ELR (cell line): ENCODE data around the gene AKT3.

Experiments
- DNase-seq: peaks from one replicate; pipeline ENCODE4 v3.0.0-alpha.2; 2015; ENCODE audit warnings: low read depth

The AKT3 gene

GRCh38 chr1:243553090-243553489, 297.0 kb downstream of the AKT3 start:
- no peak for DNase-seq

GRCh38 chr1:243550276-243550675, 299.8 kb downstream of the AKT3 start:
- peak; percentile 62 for DNase-seq

GRCh38 chr1:243549791-243550190, 300.3 kb downstream of the AKT3 start:
- DNase-seq = no peak

- DNase-seq = peak; percentile 86
Observed at GRCh38 chr1:243549108-243549507, 300.9 kb downstream of the AKT3 start.

- no peak for DNase-seq
Observed at GRCh38 chr1:243548516-243548915, 301.5 kb downstream of the AKT3 start.

- no peak for DNase-seq
Observed at GRCh38 chr1:243547891-243548290, 302.2 kb downstream of the AKT3 start.

- DNase-seq = no peak
Observed at GRCh38 chr1:243546457-243546856, 303.6 kb downstream of the AKT3 start.

GRCh38 chr1:243543501-243543900, 306.5 kb downstream of the AKT3 start:
- no peak for DNase-seq

- no peak for DNase-seq
Observed at GRCh38 chr1:243542739-243543415, 307.2 kb downstream of the AKT3 start.

- DNase-seq = no peak
Observed at GRCh38 chr1:243539636-243540035, 310.4 kb downstream of the AKT3 start.

GRCh38 chr1:243535014-243535413, 315.0 kb downstream of the AKT3 start:
- DNase-seq = no peak

GRCh38 chr1:243529512-243529911, 320.5 kb downstream of the AKT3 start:
- no peak for DNase-seq

GRCh38 chr1:243528459-243529121, 321.5 kb downstream of the AKT3 start:
- no peak for DNase-seq

GRCh38 chr1:243526180-243526579, 323.9 kb downstream of the AKT3 start:
- no peak for DNase-seq

GRCh38 chr1:243525085-243525487, 325.0 kb downstream of the AKT3 start:
- DNase-seq = peak; percentile 84

- no peak for DNase-seq
Observed at GRCh38 chr1:243523766-243524165, 326.3 kb downstream of the AKT3 start.

GRCh38 chr1:243520831-243521230, 329.2 kb downstream of the AKT3 start:
- DNase-seq = no peak

- no peak for DNase-seq
Observed at GRCh38 chr1:243514927-243515326, 335.1 kb downstream of the AKT3 start.

GRCh38 chr1:243513726-243514491, 336.1 kb downstream of the AKT3 start:
- peak; percentile 78 for DNase-seq

GRCh38 chr1:243510928-243511327, 339.1 kb downstream of the AKT3 start:
- no peak for DNase-seq

- DNase-seq = no peak
Observed at GRCh38 chr1:243508943-243509342, 341.1 kb downstream of the AKT3 start.

- no peak for DNase-seq
Observed at GRCh38 chr1:243508303-243508713, 341.7 kb downstream of the AKT3 start.

GRCh38 chr1:243507672-243508302, 342.3 kb downstream of the AKT3 start:
- no peak for DNase-seq
